GM21528 (cell line): ENCODE results near the gene TAF12.
A peak's percentile ranks its signal among the peaks of the same experiment; 100 is the strongest.
"Not testable (repeated sequence)": the region's sequence is repeated elsewhere in the genome, so short reads cannot be mapped to it uniquely, and the experiment has no call there.

Experiments used
- ATAC-seq: cut with Tn5 transposase; IDR thresholded peaks from one replicate; pipeline ENCODE4 v1.9.1; 2021; ENCODE audit warnings: mild to moderate bottlenecking, moderate library complexity; ENCODE audit not compliant: unreplicated experiment, low FRiP score

Gene TAF12

GRCh38 chr1:28642847-28643635 is at the start of gene TAF12:
Gene TAF12, minus strand, starts transcription at chr1:28643067. Its CDS starts 20,986 bp downstream, at chr1:28622081.
- peak; percentile 72 for ATAC-seq

GRCh38 chr1:28691627-28692026 is 48.8 kb upstream of the TAF12 start:
- not testable (repeated sequence) for ATAC-seq

- no peak for ATAC-seq
Observed at GRCh38 chr1:28684937-28685336, 42.1 kb upstream of the TAF12 start.

GRCh38 chr1:28682840-28683239 is 40.0 kb upstream of the TAF12 start:
- no peak for ATAC-seq

GRCh38 chr1:28680151-28680550 is 37.3 kb upstream of the TAF12 start:
- ATAC-seq, result no peak

GRCh38 chr1:28675924-28676257 is 33.0 kb upstream of the TAF12 start:
- ATAC-seq, result no peak

GRCh38 chr1:28672971-28673370 is 30.1 kb upstream of the TAF12 start:
- not testable (repeated sequence) for ATAC-seq

GRCh38 chr1:28671254-28671780 is 28.4 kb upstream of the TAF12 start:
- ATAC-seq, result no peak

GRCh38 chr1:28668956-28669723 is 26.3 kb upstream of the TAF12 start:
- peak; percentile 48 for ATAC-seq

- peak; percentile 68 for ATAC-seq
Observed at GRCh38 chr1:28668191-28668955, 25.5 kb upstream of the TAF12 start, which contains the start of gene GMEB1. Gene GMEB1, plus strand, starts transcription at chr1:28668784. Its CDS starts 14,829 bp downstream, at chr1:28683613.

GRCh38 chr1:28666806-28667205 is 23.9 kb upstream of the TAF12 start:
- no peak for ATAC-seq

GRCh38 chr1:28663871-28664470 is 21.1 kb upstream of the TAF12 start:
- no peak for ATAC-seq

GRCh38 chr1:28656335-28656734 is 13.5 kb upstream of the TAF12 start:
- ATAC-seq, result no peak

- not testable (repeated sequence) for ATAC-seq
Observed at GRCh38 chr1:28655448-28656311, 12.8 kb upstream of the TAF12 start.

GRCh38 chr1:28653870-28654269 is 11.0 kb upstream of the TAF12 start:
- not testable (repeated sequence) for ATAC-seq

- ATAC-seq, result not testable (repeated sequence)
Observed at GRCh38 chr1:28653063-28653462, 10.2 kb upstream of the TAF12 start.

GRCh38 chr1:28648474-28649198 is 5.8 kb upstream of the TAF12 start, which contains the start of gene RNU11:
Gene RNU11, plus strand, starts transcription at chr1:28648600.
- ATAC-seq, result peak; percentile 75

- peak; percentile 64 for ATAC-seq
Observed at GRCh38 chr1:28648008-28648473, 5.2 kb upstream of the TAF12 start.
